ENCODE measurements around the gene LMF1.

DNA sequence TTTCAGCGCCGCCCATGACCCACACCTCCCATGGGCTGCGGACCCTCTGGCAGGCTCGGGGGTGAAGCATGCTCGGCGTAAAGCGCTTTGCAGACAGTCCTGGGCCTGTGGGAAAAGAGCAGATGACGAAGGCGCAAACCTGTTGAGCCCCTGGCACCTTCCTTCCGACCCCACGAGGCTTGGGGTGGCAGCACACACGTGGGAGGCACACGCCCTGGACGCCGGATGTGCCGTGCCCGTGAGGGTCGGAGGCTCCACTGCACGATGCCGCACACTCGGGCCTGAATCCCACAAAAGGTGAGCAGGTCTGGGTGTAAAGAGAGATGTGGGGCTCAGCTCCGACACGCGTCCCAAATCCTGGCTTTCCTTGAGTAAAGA, 71.1 kb downstream of the LMF1 start:
- TF ChIP-seq POLR2A (IDR thresholded peaks at IDR 0.05; ENCODE audit: low read depth, low read length) (no peak), POLR2AphosphoS5 (IDR thresholded peaks at IDR 0.05; ENCODE audit: low read depth, low read length) (no peak), TAF1 (IDR thresholded peaks at IDR 0.05; ENCODE audit: low read depth, low read length) (no peak)

Data from GM12891 (cell line).